NB4 (cell line): ENCODE measurements around the gene KIF4A.

Experiments
- MAX ChIP-seq: IDR thresholded peaks from 2 replicates; pipeline ENCODE4 v1.6.1; 2011; ENCODE audit warnings: low read depth, low read length
- POLR2A ChIP-seq: IDR thresholded peaks from 2 replicates; pipeline ENCODE4 v1.6.1; 2011; ENCODE audit warnings: mild to moderate bottlenecking; ENCODE audit not compliant: insufficient read length; ENCODE audit errors: extremely low read depth
- TF ChIP-seq, protein P1 (sequence below): IDR thresholded peaks from one replicate; pipeline ENCODE4 v1.5.1; 2012; ENCODE audit warnings: low read depth, low read length

DNA sequence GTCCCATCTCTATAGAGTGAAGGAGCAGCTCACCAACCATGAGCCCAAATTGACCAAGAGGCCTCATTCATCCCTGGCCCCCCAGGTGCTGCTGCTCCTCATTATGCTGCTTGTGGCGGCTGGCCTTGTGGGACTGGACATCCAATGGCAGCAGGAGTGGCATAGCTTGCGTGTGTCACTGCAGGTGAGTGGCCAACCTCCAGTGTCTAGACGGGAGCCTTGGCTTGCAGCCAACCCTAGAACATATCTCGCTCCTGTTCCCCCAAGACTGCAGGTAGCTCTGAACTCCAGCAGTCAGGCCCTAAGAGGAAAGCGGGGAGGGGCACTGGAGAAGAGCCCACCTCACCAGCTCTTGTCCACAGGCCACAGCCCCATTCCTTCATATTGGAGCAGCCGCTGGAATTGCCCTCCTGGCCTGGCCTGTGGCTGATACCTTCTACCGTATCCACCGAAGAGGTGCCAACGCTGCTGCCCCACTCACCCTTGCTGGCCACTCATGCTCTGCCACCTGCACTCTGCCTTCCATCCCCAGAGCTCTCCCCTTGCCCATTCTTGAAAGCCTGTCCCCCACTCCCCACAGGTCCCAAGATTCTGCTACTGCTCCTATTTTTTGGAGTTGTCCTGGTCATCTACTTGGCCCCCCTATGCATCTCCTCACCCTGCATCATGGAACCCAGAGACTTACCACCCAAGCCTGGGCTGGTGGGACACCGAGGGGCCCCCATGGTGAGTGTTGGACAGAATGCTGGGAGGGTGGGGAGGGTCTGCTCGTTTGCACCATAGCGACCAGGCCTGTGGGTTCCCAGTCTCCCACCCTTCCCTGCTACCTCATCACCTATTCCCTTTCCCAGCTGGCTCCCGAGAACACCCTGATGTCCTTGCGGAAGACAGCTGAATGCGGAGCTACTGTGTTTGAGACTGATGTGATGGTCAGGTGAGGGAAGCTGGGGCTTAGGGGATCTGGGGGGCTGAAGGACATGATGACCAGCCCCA lies 136.7 kb downstream of the KIF4A start:
- TF ChIP-seq, protein P1, sequence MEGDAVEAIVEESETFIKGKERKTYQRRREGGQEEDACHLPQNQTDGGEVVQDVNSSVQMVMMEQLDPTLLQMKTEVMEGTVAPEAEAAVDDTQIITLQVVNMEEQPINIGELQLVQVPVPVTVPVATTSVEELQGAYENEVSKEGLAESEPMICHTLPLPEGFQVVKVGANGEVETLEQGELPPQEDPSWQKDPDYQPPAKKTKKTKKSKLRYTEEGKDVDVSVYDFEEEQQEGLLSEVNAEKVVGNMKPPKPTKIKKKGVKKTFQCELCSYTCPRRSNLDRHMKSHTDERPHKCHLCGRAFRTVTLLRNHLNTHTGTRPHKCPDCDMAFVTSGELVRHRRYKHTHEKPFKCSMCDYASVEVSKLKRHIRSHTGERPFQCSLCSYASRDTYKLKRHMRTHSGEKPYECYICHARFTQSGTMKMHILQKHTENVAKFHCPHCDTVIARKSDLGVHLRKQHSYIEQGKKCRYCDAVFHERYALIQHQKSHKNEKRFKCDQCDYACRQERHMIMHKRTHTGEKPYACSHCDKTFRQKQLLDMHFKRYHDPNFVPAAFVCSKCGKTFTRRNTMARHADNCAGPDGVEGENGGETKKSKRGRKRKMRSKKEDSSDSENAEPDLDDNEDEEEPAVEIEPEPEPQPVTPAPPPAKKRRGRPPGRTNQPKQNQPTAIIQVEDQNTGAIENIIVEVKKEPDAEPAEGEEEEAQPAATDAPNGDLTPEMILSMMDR, result no peak
- TF ChIP-seq MAX (no peak), POLR2A (no peak)
